Right lobe of liver (tissue), 4 donors: ENCODE measurements around the gene PRDM2.

Experiments
- CTCF ChIP-seq, 4 donors: fragments of 200-600 bp in 3 of 4; fragments of 450-650 bp in 1 of 4; IDR thresholded peaks; one replicate each; pipeline versions ENCODE4 v1.5.1 to v1.8.0; 2016 to 2022; ENCODE audit warnings: antibody characterized with exemption in 4 of 4, mild to moderate bottlenecking in 2 of 4
- POLR2A ChIP-seq: fragments of 450-650 bp; IDR thresholded peaks from one replicate; pipeline ENCODE4 v1.6.1; 2017; ENCODE audit warnings: antibody characterized with exemption, mild to moderate bottlenecking
- donor health status: DM: no; HTN: no; CAD: no.
- donor health status: DM: no; HTN: no; CAD: no.
- donor health status: DM: no; HTN: yes; CAD: no.

GRCh38 chr1:13699936-13700520 is at the start of gene PRDM2:
- TF ChIP-seq CTCF (IDR thresholded peaks at IDR 0.05) (no peak), POLR2A (no peak)
